B cell (primary cell): Measurements from ENCODE around the gene B3GLCT. TPM values are rescaled to one million over a fixed set of nuclear protein-coding genes. Genes with fewer than 3 reads are reported as not detected.

Experiments
- ATAC-seq: fragments of 200-7000 bp; cut with Tn5 transposase; one replicate; pipeline ENCODE4 v1.10.0; 2021; ENCODE audit warnings: low read depth, mild to moderate bottlenecking, moderate number of reproducible peaks, moderate library complexity
- CTCF ChIA-PET: fragments of 350-600 bp; sonication (Branson Sonifier 250); formaldehyde crosslinking; loops from one replicate; lab custom pipeline; 2021; ENCODE audit warnings: antibody characterized with exemption, inconsistent platforms; lab: Charles Lee
- POLR2A ChIA-PET: fragments of 350-600 bp; sonication (Branson Sonifier 250); formaldehyde crosslinking; loops from one replicate; lab custom pipeline; 2021; ENCODE audit warnings: antibody characterized with exemption; lab: Charles Lee
- DNase-seq: peaks from one replicate; pipeline ENCODE4 v3.0.0; 2013
- H2AFZ ChIP-seq: 2 replicates; pipeline ENCODE4 v1.6.1; 2012; ENCODE audit warnings: mild to moderate bottlenecking, low read depth, low read length; ENCODE audit not compliant: insufficient read depth, poor library complexity, severe bottlenecking
- H3K27ac ChIP-seq, 2 donors: 1 replicate in 1 of 2; 2 replicates in 1 of 2; pipeline ENCODE4 v1.5.1; 2012 to 2013; ENCODE audit warnings: low read length in 2 of 2, mild to moderate bottlenecking in 2 of 2, moderate library complexity in 1 of 2
- H3K27me3 ChIP-seq, 4 experiments: fragments of 200-600 bp in 1 of 4; sonication (generic) in 1 of 4; replicated peaks in 1 of 4; 1 replicate in 2 of 4; 2 replicates in 2 of 4; pipeline versions ENCODE4 v1.6.1 to v1.7.0; 2013 to 2016; ENCODE audit warnings: low read length in 3 of 4, mild to moderate bottlenecking in 2 of 4, mixed read lengths in 1 of 4, moderate library complexity in 1 of 4; ENCODE audit not compliant: insufficient read depth in 4 of 4, control insufficient read depth in 3 of 4; ENCODE audit errors: control extremely low read depth in 1 of 4
- H3K36me3 ChIP-seq, 2 experiments: replicated peaks in 1 of 2; 1 replicate in 1 of 2; 2 replicates in 1 of 2; pipeline versions ENCODE4 v1.6.1 to v1.7.1; 2013; ENCODE audit warnings: low read length in 1 of 2; ENCODE audit not compliant: insufficient read depth in 2 of 2, control insufficient read depth in 1 of 2; ENCODE audit errors: control extremely low read depth in 1 of 2, extremely low read depth in 1 of 2
- H3K4me1 ChIP-seq, 2 donors: fragments of 200-600 bp in 1 of 2; sonication (generic) in 1 of 2; 1 replicate in 1 of 2; 2 replicates in 1 of 2; pipeline versions ENCODE4 v1.5.1 to v1.6.1; 2013 to 2017; ENCODE audit warnings: low read length in 2 of 2; ENCODE audit not compliant: control insufficient read depth in 2 of 2, insufficient read depth in 2 of 2
- H3K4me2 ChIP-seq: replicated peaks from 2 replicates; pipeline ENCODE3; 2012; ENCODE audit warnings: mild to moderate bottlenecking, low read depth, low read length; ENCODE audit not compliant: poor library complexity, severe bottlenecking
- H3K4me3 ChIP-seq, 5 experiments: fragments of 200-600 bp in 1 of 5; sonication (generic) in 1 of 5; 1 replicate in 3 of 5; 2 replicates in 2 of 5; pipeline versions ENCODE4 v1.5.1 to v1.7.0; 2011 to 2016; ENCODE audit warnings: low read length in 4 of 5, mild to moderate bottlenecking in 4 of 5, low read depth in 2 of 5, control low read depth in 1 of 5, moderate library complexity in 1 of 5; ENCODE audit not compliant: insufficient read depth in 1 of 5; ENCODE audit errors: control extremely low read depth in 1 of 5, extremely low read depth in 1 of 5
- H3K79me2 ChIP-seq: fragments of 200-600 bp; sonication (generic); one replicate; pipeline ENCODE4 v1.6.0; 2016; ENCODE audit warnings: low read length; ENCODE audit not compliant: control insufficient read depth, insufficient read depth
- H3K9ac ChIP-seq: fragments of 200-600 bp; sonication (generic); 2 replicates; pipeline ENCODE4 v1.6.1; 2017; ENCODE audit warnings: mild to moderate bottlenecking, low read length, moderate library complexity
- H3K9me3 ChIP-seq, 3 donors: one replicate each; pipeline versions ENCODE4 v1.6.1 to v1.7.1; 2013; ENCODE audit warnings: low read length in 2 of 3; ENCODE audit not compliant: control insufficient read depth in 2 of 3, insufficient read depth in 1 of 3; ENCODE audit errors: control extremely low read depth in 1 of 3
- H4K20me1 ChIP-seq: 2 replicates; pipeline ENCODE4 v1.6.0; 2012; ENCODE audit warnings: mild to moderate bottlenecking, low read length; ENCODE audit not compliant: insufficient read depth, control insufficient read depth, poor library complexity, severe bottlenecking
- H3K27ac Mint-ChIP-seq: one replicate; pipeline ENCODE4 v1.8.0; 2021; ENCODE audit warnings: mixed read lengths
- H3K27me3 Mint-ChIP-seq: one replicate; pipeline ENCODE4 v1.8.0; 2021; ENCODE audit warnings: mixed read lengths
- H3K4me1 Mint-ChIP-seq: one replicate; pipeline ENCODE4 v1.8.0; 2021; ENCODE audit warnings: mixed read lengths
- H3K4me3 Mint-ChIP-seq: one replicate; pipeline ENCODE4 v1.8.0; 2021; ENCODE audit warnings: mixed read lengths
- H3K9me3 Mint-ChIP-seq: one replicate; pipeline ENCODE4 v1.8.0; 2022; ENCODE audit warnings: mixed read lengths; ENCODE audit not compliant: insufficient read depth
- CTCF ChIP-seq: fragments of 200-600 bp; IDR thresholded peaks from one replicate; pipeline ENCODE4 v1.8.0; 2022; ENCODE audit warnings: antibody characterized with exemption, mild to moderate bottlenecking
- EZH2 ChIP-seq: IDR thresholded peaks from 2 replicates; pipeline ENCODE4 v1.6.1; 2012; ENCODE audit warnings: borderline replicate concordance, low read depth, mild to moderate bottlenecking, moderate library complexity, low read length; ENCODE audit not compliant: insufficient read depth, poor library complexity, severe bottlenecking
- WGBS: methylation state at CpG from one replicate; pipeline ENCODE4 v1.1.5; 2013; ENCODE audit warnings: missing lambda C conversion rate; ENCODE audit not compliant: insufficient coverage; 5-methylcytosine and 5-hydroxymethylcytosine counted together
- intact Hi-C: fragments of 100-400 bp; cut with micrococcal nuclease; formaldehyde crosslinking; loops from one replicate; pipeline ENCODE4 v1.10.0; 2022
- polyA plus RNA-seq: library from polyadenylated mRNA; depleted of rRNA; stranded (reverse); fragments of >200 nt; gene quantifications from 2 replicates; pipeline ENCODE4 v1.2.3, GENCODE V29; 2012
- total RNA-seq, 2 donors: library from RNA; stranded (reverse); fragments of 120-200 nt in 1 of 2; gene quantifications; 1 replicate in 1 of 2; 2 replicates in 1 of 2; pipeline versions ENCODE4 v1.2.3 to v1.2.4, GENCODE V29; 2013 to 2022

The B3GLCT gene
- total and polyA plus RNA-seq, 2 donors (not counting 1 experiment from before 2014, with no cell fraction given), result 1.4 to 6.2 TPM

- peaks cover 8 to 23% of the 10 kb centered on the region in 2 donors for H3K4me1 ChIP-seq
- no peak for TF ChIP-seq CTCF
- no peak for TF ChIP-seq EZH2
- Mint-ChIP-seq H3K4me3 (no peak overlapping the region), H3K27me3 (no peaks in the 10 kb centered on the region), H3K9me3 (no peaks in the 10 kb centered on the region), H3K4me1 (peaks cover 3% of the 10 kb centered on the region), H3K27ac (no peak overlapping the region)
- H3K27ac ChIP-seq, result no peak overlapping the region
- no peaks in the 10 kb centered on the region for H4K20me1 ChIP-seq
- no peaks in the 10 kb centered on the region for H3K27me3 ChIP-seq
- no peak overlapping the region for H3K4me2 ChIP-seq
- intact Hi-C loops, result no loop called here
- no peak for DNase-seq
- no peak overlapping the region for H3K4me3 ChIP-seq
- no CpG with 5 or more reads among the region's 6 CpGs for WGBS
- ChIA-PET CTCF (no interaction called here), POLR2A (no interaction called here)
- H2AFZ ChIP-seq, result no peak overlapping the region
- no peaks in the 10 kb centered on the region for H3K79me2 ChIP-seq
- H3K36me3 ChIP-seq, result peaks cover 0 to 2% of the 10 kb centered on the region in 2 experiments
- H3K9ac ChIP-seq, result no peak overlapping the region
- no peak for ATAC-seq
- peaks cover 0 to 3% (median 0%) of the 10 kb centered on the region in 3 donors for H3K9me3 ChIP-seq
Measured at GRCh38 chr13:31322702-31323405, 123.1 kb downstream of the B3GLCT start.

GRCh38 chr13:31327182-31327860, 127.5 kb downstream of the B3GLCT start:
- no peaks in the 10 kb centered on the region for H3K79me2 ChIP-seq
- H3K4me2 ChIP-seq, result no peak overlapping the region
- Mint-ChIP-seq H3K9me3 (no peaks in the 10 kb centered on the region), H3K4me1 (peaks cover 3% of the 10 kb centered on the region), H3K4me3 (no peak overlapping the region), H3K27me3 (no peaks in the 10 kb centered on the region), H3K27ac (no peak overlapping the region)
- CTCF ChIA-PET, result no interaction called here
- 93% methylated on average over 3 of the region's 7 CpGs for WGBS
- POLR2A ChIA-PET, result no interaction called here
- H3K27me3 ChIP-seq, result no peaks in the 10 kb centered on the region
- DNase-seq, result no peak
- H3K27ac ChIP-seq, result no peak overlapping the region
- ATAC-seq, result no peak
- H3K4me1 ChIP-seq, result peaks cover 0 to under 1% of the 10 kb centered on the region in 2 donors
- H3K36me3 ChIP-seq, result no peaks in the 10 kb centered on the region
- no peaks in the 10 kb centered on the region for H3K9me3 ChIP-seq
- H4K20me1 ChIP-seq, result no peaks in the 10 kb centered on the region
- intact Hi-C loops, result no loop called here
- H3K4me3 ChIP-seq, result no peak overlapping the region
- no peak overlapping the region for H3K9ac ChIP-seq
- H2AFZ ChIP-seq, result no peak overlapping the region
- TF ChIP-seq CTCF (no peak), EZH2 (no peak)
